DOHH2 (cell line): ENCODE measurements around the gene YWHAE.

ENCODE experiments used
- H3F3A ChIP-seq: fragments of 200-600 bp; sonication (generic), shearing (Covaris generic); 2 replicates; pipeline ENCODE4 v1.6.0; 2016; ENCODE audit warnings: antibody characterized with exemption, mild to moderate bottlenecking; ENCODE audit not compliant: control insufficient read depth, insufficient read depth
- H3K27ac ChIP-seq: fragments of 200-600 bp; sonication (generic); 2 replicates; pipeline ENCODE4 v1.5.1; 2014; ENCODE audit warnings: low read depth, mild to moderate bottlenecking, low read length, moderate library complexity
- H3K27me3 ChIP-seq: fragments of 200-600 bp; sonication (generic); 2 replicates; pipeline ENCODE4 v1.6.1; 2014; ENCODE audit warnings: mild to moderate bottlenecking, low read length, mixed read lengths; ENCODE audit not compliant: control insufficient read depth
- H3K36me3 ChIP-seq: fragments of 200-600 bp; sonication (generic); 2 replicates; pipeline ENCODE4 v1.6.1; 2014; ENCODE audit warnings: mild to moderate bottlenecking, low read length, moderate library complexity, mixed read lengths; ENCODE audit not compliant: control insufficient read depth
- H3K4me1 ChIP-seq: fragments of 200-600 bp; sonication (generic); 2 replicates; pipeline ENCODE4 v1.6.1; 2014; ENCODE audit warnings: mild to moderate bottlenecking, low read length, mixed read lengths; ENCODE audit not compliant: control insufficient read depth
- H3K4me2 ChIP-seq: fragments of 200-600 bp; sonication (generic); 2 replicates; pipeline ENCODE4 v1.6.0; 2014; ENCODE audit warnings: mild to moderate bottlenecking, low read length, moderate library complexity
- H3K4me3 ChIP-seq: fragments of 200-600 bp; sonication (generic); 2 replicates; pipeline ENCODE4 v1.5.1; 2014; ENCODE audit warnings: mild to moderate bottlenecking, low read length, mixed read lengths
- H3K79me2 ChIP-seq: fragments of 200-600 bp; sonication (generic); 2 replicates; pipeline ENCODE4 v1.6.1; 2014; ENCODE audit warnings: mild to moderate bottlenecking, low read length, mixed read lengths; ENCODE audit not compliant: control insufficient read depth
- H3K9me2 ChIP-seq: fragments of 200-600 bp; sonication (generic); replicated peaks from 2 replicates; pipeline ENCODE4 v1.6.1; 2014; ENCODE audit warnings: mild to moderate bottlenecking, low read length, mixed read lengths; ENCODE audit not compliant: control insufficient read depth
- H3K9me3 ChIP-seq: fragments of 200-600 bp; sonication (generic); 2 replicates; pipeline ENCODE4 v1.6.1; 2014; ENCODE audit warnings: antibody characterized with exemption, low read length, mixed read lengths; ENCODE audit not compliant: control insufficient read depth, insufficient read depth
- H4K20me1 ChIP-seq: fragments of 200-600 bp; sonication (generic); 2 replicates; pipeline ENCODE4 v1.6.0; 2014; ENCODE audit warnings: low read depth, mild to moderate bottlenecking, antibody characterized with exemption, low read length, moderate library complexity; ENCODE audit not compliant: control insufficient read depth, insufficient read depth
- EZH2phosphoT487 ChIP-seq: fragments of 200-600 bp; sonication (generic); IDR thresholded peaks from 2 replicates; pipeline ENCODE4 v1.6.1; 2017; ENCODE audit warnings: borderline replicate concordance, mild to moderate bottlenecking, antibody characterized with exemption, low read length, moderate library complexity, mixed read lengths
- TF ChIP-seq, protein P1 (sequence below): fragments of 200-600 bp; sonication (generic); IDR thresholded peaks from one replicate; pipeline ENCODE4 v1.5.1; 2014; ENCODE audit warnings: antibody characterized with exemption, mild to moderate bottlenecking, low read depth, low read length; ENCODE audit not compliant: poor library complexity, severe bottlenecking

Gene YWHAE

DNA sequence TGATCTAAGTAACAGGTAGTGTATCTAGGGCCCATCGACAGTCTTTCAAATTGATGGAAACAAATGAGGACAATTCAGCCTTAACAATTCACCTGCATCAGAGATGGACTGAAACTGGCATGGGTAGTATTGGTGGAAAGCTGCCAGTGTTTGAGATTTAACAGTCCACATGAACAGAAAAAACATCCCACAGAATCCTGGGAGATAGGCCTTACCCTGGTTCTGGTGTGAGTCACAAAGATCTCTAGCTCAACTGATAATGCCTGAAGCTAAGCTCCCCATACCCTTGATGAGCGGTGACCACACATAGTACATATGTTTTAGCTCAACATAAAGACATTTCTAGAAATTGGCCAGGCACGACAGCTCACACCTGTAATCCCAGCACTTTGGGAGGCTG is 34.1 kb upstream of the YWHAE start:
- Histone ChIP-seq H3F3A (no peaks in the 10 kb centered on the region), H3K4me1 (no peaks in the 10 kb centered on the region), H3K79me2 (peaks cover 98% of the 10 kb centered on the region), H3K27ac (no peak overlapping the region), H3K4me2 (no peak overlapping the region), H3K4me3 (no peak overlapping the region), H4K20me1 (peaks cover 3% of the 10 kb centered on the region; the same call in 1 of the 2 replicates), H3K9me2 (no peaks in the 10 kb centered on the region), H3K36me3 (peaks cover 73% of the 10 kb centered on the region), H3K27me3 (no peaks in the 10 kb centered on the region), H3K9me3 (no peaks in the 10 kb centered on the region)
- TF ChIP-seq, protein P1, sequence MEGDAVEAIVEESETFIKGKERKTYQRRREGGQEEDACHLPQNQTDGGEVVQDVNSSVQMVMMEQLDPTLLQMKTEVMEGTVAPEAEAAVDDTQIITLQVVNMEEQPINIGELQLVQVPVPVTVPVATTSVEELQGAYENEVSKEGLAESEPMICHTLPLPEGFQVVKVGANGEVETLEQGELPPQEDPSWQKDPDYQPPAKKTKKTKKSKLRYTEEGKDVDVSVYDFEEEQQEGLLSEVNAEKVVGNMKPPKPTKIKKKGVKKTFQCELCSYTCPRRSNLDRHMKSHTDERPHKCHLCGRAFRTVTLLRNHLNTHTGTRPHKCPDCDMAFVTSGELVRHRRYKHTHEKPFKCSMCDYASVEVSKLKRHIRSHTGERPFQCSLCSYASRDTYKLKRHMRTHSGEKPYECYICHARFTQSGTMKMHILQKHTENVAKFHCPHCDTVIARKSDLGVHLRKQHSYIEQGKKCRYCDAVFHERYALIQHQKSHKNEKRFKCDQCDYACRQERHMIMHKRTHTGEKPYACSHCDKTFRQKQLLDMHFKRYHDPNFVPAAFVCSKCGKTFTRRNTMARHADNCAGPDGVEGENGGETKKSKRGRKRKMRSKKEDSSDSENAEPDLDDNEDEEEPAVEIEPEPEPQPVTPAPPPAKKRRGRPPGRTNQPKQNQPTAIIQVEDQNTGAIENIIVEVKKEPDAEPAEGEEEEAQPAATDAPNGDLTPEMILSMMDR: no peak
- TF ChIP-seq EZH2phosphoT487: no peak

DNA sequence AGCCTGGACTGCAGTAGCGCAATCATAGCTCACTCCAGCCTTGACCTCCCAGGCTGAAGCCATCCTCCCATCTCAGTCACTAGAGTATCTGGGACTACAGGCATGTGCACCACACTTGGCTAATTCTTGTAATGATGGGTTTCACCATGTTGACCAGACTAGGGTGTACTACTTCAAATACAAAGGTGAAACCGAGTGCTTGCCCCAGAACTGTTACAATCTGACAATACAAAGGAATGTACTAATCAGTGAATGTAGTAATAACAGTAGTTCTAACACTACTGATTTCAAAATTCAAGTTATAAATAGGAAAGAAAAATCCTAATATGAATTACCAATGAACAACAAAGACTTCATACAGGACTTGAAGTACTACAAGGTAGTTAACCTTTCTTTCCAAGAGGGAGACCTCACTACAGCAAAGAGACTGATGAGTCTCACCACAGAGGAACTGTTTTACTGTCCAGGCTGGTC is 31.6 kb upstream of the YWHAE start:
- TF ChIP-seq, protein P1: no peak
- TF ChIP-seq EZH2phosphoT487: no peak
- no peak overlapping the region for H3K4me3 ChIP-seq
- peaks cover 59% of the 10 kb centered on the region for H3K36me3 ChIP-seq

DNA sequence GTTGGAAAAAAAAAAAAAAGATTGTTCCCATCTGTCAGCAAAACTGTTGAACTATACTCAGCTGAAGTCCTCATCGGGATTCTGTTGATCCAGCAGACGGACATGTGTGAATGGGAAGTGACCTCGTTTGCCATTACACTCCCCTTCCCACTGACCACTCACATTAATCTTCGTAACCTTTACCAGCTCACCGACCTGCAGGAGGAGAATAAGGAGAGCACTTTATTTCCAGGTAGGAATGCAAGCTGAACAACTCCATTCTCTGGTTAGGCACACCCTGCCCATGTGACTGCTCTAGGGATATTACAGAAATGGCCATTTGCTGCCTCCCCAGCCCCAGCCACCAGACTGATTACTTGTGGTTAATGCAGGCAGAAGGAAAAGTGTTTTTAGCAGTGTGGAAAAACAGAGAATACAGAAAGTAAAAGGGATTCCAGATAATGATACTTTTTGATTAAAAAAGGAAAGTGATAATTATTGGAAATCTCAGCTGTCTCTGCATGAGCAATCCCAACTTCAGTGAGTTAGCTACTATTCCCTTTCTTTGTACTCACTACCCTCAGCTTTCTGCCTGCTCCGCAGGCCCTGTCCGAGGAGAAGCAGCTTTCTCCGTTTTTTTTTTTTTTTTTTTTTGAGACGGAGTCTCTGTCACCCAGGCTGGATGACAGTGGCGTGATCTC is 23.6 kb upstream of the YWHAE start:
- no peaks in the 10 kb centered on the region; the same call in 1 of the 2 replicates for H3F3A ChIP-seq
- peaks cover 25% of the 10 kb centered on the region for H3K79me2 ChIP-seq
- H3K9me2 ChIP-seq: no peaks in the 10 kb centered on the region
- no peak overlapping the region for H3K4me2 ChIP-seq
- peaks cover 51% of the 10 kb centered on the region for H3K36me3 ChIP-seq
- no peaks in the 10 kb centered on the region for H3K4me1 ChIP-seq
- H3K27ac ChIP-seq: no peak overlapping the region
- TF ChIP-seq EZH2phosphoT487: no peak
- TF ChIP-seq, protein P1: no peak
- no peaks in the 10 kb centered on the region for H3K27me3 ChIP-seq
- H3K4me3 ChIP-seq: no peak overlapping the region
- no peaks in the 10 kb centered on the region for H3K9me3 ChIP-seq
- no peaks in the 10 kb centered on the region for H4K20me1 ChIP-seq

More for the DNA sequence above, 31.6 kb upstream of the YWHAE start:
- Histone ChIP-seq H3K79me2 (peaks cover 83% of the 10 kb centered on the region), H3K4me1 (no peaks in the 10 kb centered on the region), H3F3A (no peaks in the 10 kb centered on the region), H3K27me3 (no peaks in the 10 kb centered on the region), H4K20me1 (peaks cover 3% of the 10 kb centered on the region; the same call in 1 of the 2 replicates), H3K27ac (no peak overlapping the region), H3K9me2 (no peaks in the 10 kb centered on the region), H3K9me3 (no peaks in the 10 kb centered on the region), H3K4me2 (no peak overlapping the region)
